Erythroblast (primary cell): Measurements from ENCODE around the gene RRM2.

Source experiments
- GATA1 ChIP-seq: IDR thresholded peaks from 2 replicates; pipeline ENCODE4 v1.6.1; 2011; ENCODE audit warnings: low read depth, mild to moderate bottlenecking, control low read depth, low read length, moderate library complexity
- POLR2A ChIP-seq: IDR thresholded peaks from 2 replicates; pipeline ENCODE4 v1.6.1; 2011; ENCODE audit warnings: mild to moderate bottlenecking, low read length

GRCh38 chr2:10132996-10133647 is 10.6 kb downstream of the RRM2 start:
- TF ChIP-seq POLR2A: peak; percentile 26
- TF ChIP-seq GATA1: no peak
